Ishikawa (cell line): ENCODE data around the gene ACOX3.

Source experiments
- CEBPB ChIP-seq: IDR thresholded peaks from 2 replicates; pipeline ENCODE4 v1.6.1; 2012
- CREB1 ChIP-seq: IDR thresholded peaks from 2 replicates; pipeline ENCODE4 v1.6.1; 2012; ENCODE audit warnings: low read depth
- EGR1 ChIP-seq: IDR thresholded peaks from 2 replicates; pipeline ENCODE4 v1.6.1; 2012
- EP300 ChIP-seq: IDR thresholded peaks from 2 replicates; pipeline ENCODE4 v1.6.1; 2012; ENCODE audit warnings: borderline replicate concordance
- FOXM1 ChIP-seq: IDR thresholded peaks from 2 replicates; pipeline ENCODE4 v1.6.1; 2012; ENCODE audit warnings: low read depth, borderline replicate concordance
- MAX ChIP-seq: IDR thresholded peaks from 2 replicates; pipeline ENCODE4 v1.6.1; 2012
- NFIC ChIP-seq: IDR thresholded peaks from 2 replicates; pipeline ENCODE4 v1.6.1; 2012
- RAD21 ChIP-seq: IDR thresholded peaks from 2 replicates; pipeline ENCODE4 v1.6.1; 2012; ENCODE audit warnings: low read depth
- REST ChIP-seq: IDR thresholded peaks from 2 replicates; pipeline ENCODE4 v1.6.1; 2012; ENCODE audit warnings: low read depth, mild to moderate bottlenecking
- TAF1 ChIP-seq: IDR thresholded peaks from 2 replicates; pipeline ENCODE4 v1.6.1; 2012; ENCODE audit warnings: low read depth, mild to moderate bottlenecking
- TCF12 ChIP-seq: IDR thresholded peaks from 2 replicates; pipeline ENCODE4 v1.6.1; 2012; ENCODE audit warnings: low read depth
- TEAD4 ChIP-seq: IDR thresholded peaks from 2 replicates; pipeline ENCODE4 v1.6.1; 2012
- USF1 ChIP-seq: IDR thresholded peaks from 2 replicates; pipeline ENCODE4 v1.6.1; 2012
- YY1 ChIP-seq: IDR thresholded peaks from 2 replicates; pipeline ENCODE4 v1.6.1; 2012; ENCODE audit warnings: low read depth
- ZBTB7A ChIP-seq: IDR thresholded peaks from 2 replicates; pipeline ENCODE4 v1.6.1; 2012; ENCODE audit warnings: low read depth

Gene ACOX3

GRCh38 chr4:8478371-8478770 is 37.8 kb upstream of the ACOX3 start:
- no peak for TF ChIP-seq CEBPB
- TF ChIP-seq USF1, result 0 out of 2 replicates have a peak, but pooled peaks have one; percentile 42

- TF ChIP-seq EP300 (no peak), REST (no peak), CREB1 (no peak), TAF1 (no peak), MAX (no peak), TCF12 (no peak), CEBPB (no peak), TEAD4 (no peak), RAD21 (no peak), ZBTB7A (no peak), EGR1 (no peak), NFIC (no peak), YY1 (no peak), USF1 (no peak), FOXM1 (no peak)
Observed at GRCh38 chr4:8477676-8478075, 37.2 kb upstream of the ACOX3 start.

- TF ChIP-seq TAF1, result no peak
- TF ChIP-seq CEBPB, result no peak
- no peak for TF ChIP-seq CREB1
- TF ChIP-seq USF1, result no peak
- no peak for TF ChIP-seq NFIC
- TF ChIP-seq MAX, result no peak
- TF ChIP-seq YY1, result no peak
- no peak for TF ChIP-seq TEAD4
- TF ChIP-seq FOXM1, result no peak
- no peak for TF ChIP-seq EP300
- no peak for TF ChIP-seq EGR1
- no peak for TF ChIP-seq ZBTB7A
- no peak for TF ChIP-seq RAD21
- TF ChIP-seq REST, result no peak
- TF ChIP-seq TCF12, result no peak
Observed at GRCh38 chr4:8477095-8477635, 36.6 kb upstream of the ACOX3 start.

- no peak for TF ChIP-seq TEAD4
- no peak for TF ChIP-seq REST
- TF ChIP-seq TCF12, result no peak
- no peak for TF ChIP-seq USF1
- TF ChIP-seq FOXM1, result no peak
- TF ChIP-seq RAD21, result no peak
- no peak for TF ChIP-seq EGR1
- TF ChIP-seq EP300, result no peak
- no peak for TF ChIP-seq YY1
- no peak for TF ChIP-seq MAX
- no peak for TF ChIP-seq TAF1
- no peak for TF ChIP-seq NFIC
Observed at GRCh38 chr4:8475751-8476575, 35.4 kb upstream of the ACOX3 start.
